HCT116 (cell line): ENCODE measurements around the gene MAFG. TPM values are rescaled to one million over a fixed set of nuclear protein-coding genes. Genes with fewer than 3 reads are reported as not detected.
A peak's percentile ranks its signal among the peaks of the same experiment; 100 is the strongest.

Source experiments
- ATAC-seq: fragments of 200-7000 bp; cut with Tn5 transposase; 2 replicates; pipeline ENCODE4 v1.9.1; 2020; ENCODE audit warnings: mild to moderate bottlenecking, moderate library complexity
- BruUV-seq: library from RNA; stranded (reverse); fragments of 400-500 nt; replicated peaks from 2 replicates; lab custom pipeline; 2021; lab: Mats Ljungman, UMichigan
- CTCF ChIA-PET: fragments of 300-600 bp; sonication (Branson Sonifier 250); formaldehyde crosslinking; loops from one replicate; lab custom pipeline; 2021; ENCODE audit warnings: antibody characterized with exemption; lab: Charles Lee
- POLR2A ChIA-PET: fragments of 300-600, 350-600 bp; sonication (Branson Sonifier 250); formaldehyde crosslinking; loops from one replicate; lab custom pipeline; 2021; ENCODE audit warnings: antibody characterized with exemption; lab: Charles Lee
- RAD21 ChIA-PET, 2 experiments: fragments of 300-600 bp; sonication (Branson Sonifier 250); formaldehyde crosslinking; loops; one replicate each; lab custom pipeline; 2023; ENCODE audit warnings: low total read pairs in 2 of 2; ENCODE audit not compliant: uncharacterized antibody in 2 of 2, unreplicated experiment in 2 of 2, low non-redundant PET in 1 of 2; lab: Charles Lee
- DNase-seq: peaks from one replicate; pipeline ENCODE4 v3.0.0-alpha.2; 2010; ENCODE audit warnings: low read depth, low spot score
- H2AFZ ChIP-seq: fragments of 200-600 bp; shearing (Covaris generic), sonication (generic); 2 replicates; pipeline ENCODE4 v1.6.1; 2017; ENCODE audit warnings: low read depth, mixed run types, mixed read lengths, antibody characterized with exemption, low read length; ENCODE audit not compliant: poor library complexity, severe bottlenecking
- H3K27ac ChIP-seq: 2 replicates; pipeline ENCODE4 v1.5.1; 2012; ENCODE audit warnings: low read depth, low read length
- H3K27me3 ChIP-seq: fragments of 200-600 bp; sonication (generic); 2 replicates; pipeline ENCODE4 v1.6.1; 2016; ENCODE audit warnings: mixed run types, low read length, mixed read lengths; ENCODE audit not compliant: insufficient read depth
- H3K36me3 ChIP-seq, 2 experiments: fragments of 200-500 bp in 1 of 2; fragments of 200-600 bp in 1 of 2; sonication (Bioruptor generic) in 1 of 2; sonication (generic) in 1 of 2; 2 replicates each; pipeline versions ENCODE4 v1.5.1 to v1.6.1; 2014 to 2016; ENCODE audit warnings: low read length in 2 of 2, inconsistent platforms in 1 of 2, mixed read lengths in 1 of 2, mixed run types in 1 of 2; ENCODE audit not compliant: insufficient read depth in 2 of 2, control insufficient read depth in 1 of 2
- H3K4me1 ChIP-seq, 2 experiments: fragments of 200-600 bp in 1 of 2; sonication (generic) in 1 of 2; 2 replicates each; pipeline versions ENCODE4 v1.5.1 to v1.6.1; 2012 to 2017; ENCODE audit warnings: low read length in 2 of 2, inconsistent platforms in 1 of 2, mild to moderate bottlenecking in 1 of 2, mixed read lengths in 1 of 2, mixed run types in 1 of 2, moderate library complexity in 1 of 2; ENCODE audit not compliant: insufficient read depth in 2 of 2, control insufficient read depth in 1 of 2
- H3K4me2 ChIP-seq: fragments of 200-600 bp; sonication (generic); 2 replicates; pipeline ENCODE4 v1.6.1; 2017; ENCODE audit warnings: mixed run types, low read length, mixed read lengths
- H3K4me3 ChIP-seq, 2 experiments: fragments of 200-600 bp in 1 of 2; sonication (generic) in 1 of 2; replicated peaks in 1 of 2; 2 replicates each; pipeline ENCODE4 v1.5.1; 2011 to 2016; ENCODE audit warnings: low read length in 2 of 2, control low read depth in 1 of 2, low read depth in 1 of 2, mild to moderate bottlenecking in 1 of 2, mixed read lengths in 1 of 2, mixed run types in 1 of 2
- H3K79me2 ChIP-seq: fragments of 200-600 bp; sonication (generic); 2 replicates; pipeline ENCODE4 v1.6.1; 2017; ENCODE audit warnings: mild to moderate bottlenecking, mixed run types, low read length, moderate library complexity, mixed read lengths; ENCODE audit not compliant: insufficient read depth
- H3K9ac ChIP-seq: fragments of 200-600 bp; sonication (generic); 2 replicates; pipeline ENCODE4 v1.6.1; 2016; ENCODE audit warnings: low read length, mixed read lengths
- H3K9me2 ChIP-seq: fragments of 200-600 bp; sonication (generic), shearing (Covaris generic); 2 replicates; pipeline ENCODE4 v1.6.1; 2017; ENCODE audit warnings: mixed run types, mild to moderate bottlenecking, moderate library complexity; ENCODE audit not compliant: insufficient read depth
- H3K9me3 ChIP-seq, 2 experiments: fragments of 200-500 bp in 1 of 2; fragments of 200-600 bp in 1 of 2; sonication (Bioruptor generic) in 1 of 2; sonication (generic) in 1 of 2; 2 replicates each; pipeline ENCODE4 v1.6.1; 2014 to 2017; ENCODE audit warnings: low read length in 2 of 2, mixed read lengths in 2 of 2, inconsistent platforms in 1 of 2, low read depth in 1 of 2, mild to moderate bottlenecking in 1 of 2, mixed run types in 1 of 2, moderate library complexity in 1 of 2; ENCODE audit not compliant: control insufficient read depth in 1 of 2, insufficient read depth in 1 of 2
- H4K20me1 ChIP-seq: fragments of 200-600 bp; sonication (generic), shearing (Covaris generic); 2 replicates; pipeline ENCODE4 v1.6.1; 2017; ENCODE audit warnings: mixed run types, mild to moderate bottlenecking, moderate library complexity; ENCODE audit not compliant: insufficient read depth
- CBX3 ChIP-seq: IDR thresholded peaks from 2 replicates; pipeline ENCODE4 v1.6.1; 2012; ENCODE audit warnings: low read depth
- YY1 ChIP-seq: IDR thresholded peaks from 2 replicates; pipeline ENCODE4 v1.6.1; 2011; ENCODE audit warnings: low read length, low read depth, moderate library complexity, mild to moderate bottlenecking; ENCODE audit not compliant: insufficient replicate concordance; ENCODE audit errors: extremely low read depth
- ZFX ChIP-seq: fragments of 450-650 bp; IDR thresholded peaks from 2 replicates; pipeline ENCODE4 v1.6.1; 2017
- intact Hi-C: fragments of 100-400 bp; cut with micrococcal nuclease; formaldehyde crosslinking; loops from 2 replicates; pipeline ENCODE4 v1.10.0; 2022
- total RNA-seq: library from RNA; stranded (reverse); gene quantifications from one replicate; pipeline ENCODE4 v1.2.1, GENCODE V29; 2021; ENCODE audit not compliant: unreplicated experiment
- TF ChIP-seq, protein P1 (sequence below): IDR thresholded peaks from 2 replicates; pipeline ENCODE4 v1.6.1; 2012; ENCODE audit warnings: low read depth
- TF ChIP-seq, protein P2 (sequence below): IDR thresholded peaks from 2 replicates; pipeline ENCODE4 v1.6.1; 2012

Gene MAFG
- total RNA-seq, 1 experiment from 2014 or later: 46.8 TPM

DNA sequence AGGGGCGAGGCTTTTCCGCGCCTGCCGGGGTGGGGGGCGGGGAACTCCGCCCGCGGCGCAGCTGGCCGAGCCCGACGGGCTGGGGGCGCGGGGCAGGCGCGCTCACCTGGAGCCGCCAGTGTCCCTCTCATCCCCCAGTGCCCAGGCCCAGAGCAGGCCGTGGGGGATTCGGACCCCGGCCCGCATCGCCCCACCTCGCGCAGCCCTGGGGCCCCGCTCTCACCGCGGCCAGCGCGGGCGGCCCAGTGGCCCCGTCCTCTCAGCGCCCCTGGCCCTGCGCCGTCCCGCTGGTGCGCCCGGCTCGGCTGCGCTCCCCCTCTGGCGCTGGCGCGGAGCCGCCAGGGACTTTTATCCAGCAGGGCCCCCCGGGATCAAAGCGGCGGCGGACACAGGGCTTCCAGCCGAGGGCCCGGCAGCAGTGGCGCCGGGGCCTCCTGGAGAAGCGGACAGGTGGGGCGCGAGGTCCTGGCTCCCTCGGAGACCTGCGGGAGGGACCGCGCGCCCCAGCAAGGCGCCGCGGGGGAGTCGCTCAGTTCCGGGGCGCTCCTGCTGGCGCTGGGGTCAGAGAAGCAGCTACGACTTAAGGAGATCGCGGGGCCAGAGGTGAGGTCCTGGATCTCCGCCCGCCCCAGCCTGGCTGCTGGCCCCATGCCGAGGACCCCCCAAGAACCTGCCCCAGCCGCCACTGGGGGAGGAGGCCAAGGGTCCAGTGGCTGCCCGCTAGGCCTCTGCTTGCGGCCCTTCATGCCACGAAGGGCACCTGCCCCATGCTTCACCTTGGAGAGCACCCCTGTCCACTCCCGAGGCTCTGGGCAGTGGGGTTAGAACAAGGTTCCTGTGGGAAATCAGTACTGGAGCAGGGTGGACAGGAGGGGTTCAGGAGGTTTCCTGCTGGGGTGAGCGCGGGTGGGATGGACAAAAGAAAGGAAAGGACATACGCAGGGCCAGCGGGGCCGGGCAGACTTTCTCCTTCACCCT, 34.3 kb upstream of the MAFG start:
- TF ChIP-seq, protein P1, sequence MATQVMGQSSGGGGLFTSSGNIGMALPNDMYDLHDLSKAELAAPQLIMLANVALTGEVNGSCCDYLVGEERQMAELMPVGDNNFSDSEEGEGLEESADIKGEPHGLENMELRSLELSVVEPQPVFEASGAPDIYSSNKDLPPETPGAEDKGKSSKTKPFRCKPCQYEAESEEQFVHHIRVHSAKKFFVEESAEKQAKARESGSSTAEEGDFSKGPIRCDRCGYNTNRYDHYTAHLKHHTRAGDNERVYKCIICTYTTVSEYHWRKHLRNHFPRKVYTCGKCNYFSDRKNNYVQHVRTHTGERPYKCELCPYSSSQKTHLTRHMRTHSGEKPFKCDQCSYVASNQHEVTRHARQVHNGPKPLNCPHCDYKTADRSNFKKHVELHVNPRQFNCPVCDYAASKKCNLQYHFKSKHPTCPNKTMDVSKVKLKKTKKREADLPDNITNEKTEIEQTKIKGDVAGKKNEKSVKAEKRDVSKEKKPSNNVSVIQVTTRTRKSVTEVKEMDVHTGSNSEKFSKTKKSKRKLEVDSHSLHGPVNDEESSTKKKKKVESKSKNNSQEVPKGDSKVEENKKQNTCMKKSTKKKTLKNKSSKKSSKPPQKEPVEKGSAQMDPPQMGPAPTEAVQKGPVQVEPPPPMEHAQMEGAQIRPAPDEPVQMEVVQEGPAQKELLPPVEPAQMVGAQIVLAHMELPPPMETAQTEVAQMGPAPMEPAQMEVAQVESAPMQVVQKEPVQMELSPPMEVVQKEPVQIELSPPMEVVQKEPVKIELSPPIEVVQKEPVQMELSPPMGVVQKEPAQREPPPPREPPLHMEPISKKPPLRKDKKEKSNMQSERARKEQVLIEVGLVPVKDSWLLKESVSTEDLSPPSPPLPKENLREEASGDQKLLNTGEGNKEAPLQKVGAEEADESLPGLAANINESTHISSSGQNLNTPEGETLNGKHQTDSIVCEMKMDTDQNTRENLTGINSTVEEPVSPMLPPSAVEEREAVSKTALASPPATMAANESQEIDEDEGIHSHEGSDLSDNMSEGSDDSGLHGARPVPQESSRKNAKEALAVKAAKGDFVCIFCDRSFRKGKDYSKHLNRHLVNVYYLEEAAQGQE: no peak
- no peak for TF ChIP-seq CBX3
- no peak for TF ChIP-seq YY1
- TF ChIP-seq, protein P2, sequence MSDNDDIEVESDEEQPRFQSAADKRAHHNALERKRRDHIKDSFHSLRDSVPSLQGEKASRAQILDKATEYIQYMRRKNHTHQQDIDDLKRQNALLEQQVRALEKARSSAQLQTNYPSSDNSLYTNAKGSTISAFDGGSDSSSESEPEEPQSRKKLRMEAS: no peak
- TF ChIP-seq ZFX: no peak
- TF ChIP-seq, all 23 proteins: peak for 0

More for the DNA sequence above, 34.3 kb upstream of the MAFG start:
- no peak overlapping the region for H3K4me2 ChIP-seq
- H4K20me1 ChIP-seq: no peaks in the 10 kb centered on the region
- H3K36me3 ChIP-seq: no peaks in the 10 kb centered on the region
- POLR2A ChIA-PET: no interaction called here
- intact Hi-C loops: no loop called here
- no TSS peak for BruUV-seq
- H3K4me3 ChIP-seq: no peak overlapping the region
- no peaks in the 10 kb centered on the region for H3K9me2 ChIP-seq
- ATAC-seq: no peak; the same call in 1 of the 2 replicates
- no peak overlapping the region for H2AFZ ChIP-seq
- peak overlapping the region; percentile 26; the same call in 1 of the 2 replicates for H3K27ac ChIP-seq
- CTCF ChIA-PET: interaction anchor here (1.4 to 3.1 kb wide), 5 partner anchors 17 to 61 kb away, joined by 3 to 151 read pairs (median 7); partner anchors contain the start of genes CENPX and LRRC45
- no peaks in the 10 kb centered on the region for H3K27me3 ChIP-seq
- H3K4me1 ChIP-seq: peaks cover 11 to 20% of the 10 kb centered on the region in 2 experiments
- no peak for DNase-seq
- no peaks in the 10 kb centered on the region for H3K79me2 ChIP-seq
- RAD21 ChIA-PET: interaction anchor here in 1 of 2 experiments (2.4 kb wide), 1 partner anchor 60 kb away, joined by 50 read pairs; the partner anchor contains the start of genes CENPX and LRRC45
- no peak overlapping the region for H3K9ac ChIP-seq
- no peaks in the 10 kb centered on the region for H3K9me3 ChIP-seq
